ENCODE results near the gene LIX1. TPM values are rescaled to one million over a fixed set of nuclear protein-coding genes. Genes with fewer than 3 reads are reported as not detected.

LIX1 gene
- total and polyA plus RNA-seq, 4 donors, result not detected

DNA sequence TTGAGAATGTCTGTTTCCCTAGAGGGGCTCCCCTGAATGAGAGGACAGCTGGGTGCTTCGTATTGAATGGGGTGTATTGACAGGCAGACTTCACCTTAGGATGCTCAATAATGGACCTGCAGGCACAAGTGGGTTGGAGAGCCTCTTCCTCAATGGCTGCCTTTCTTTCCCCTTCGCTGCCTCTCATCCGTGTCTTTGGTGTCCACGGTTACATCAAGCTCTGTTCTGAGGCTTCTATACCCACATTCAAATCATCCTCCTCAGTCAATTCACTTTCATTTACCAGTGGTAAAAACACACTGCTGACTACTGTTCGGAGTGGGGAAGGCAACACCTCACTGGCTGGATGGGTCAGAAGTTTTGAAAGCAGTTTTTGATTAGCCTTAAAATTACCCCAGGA, 20.6 kb downstream of the LIX1 start:
- Histone ChIP-seq H3K4me3 (ENCODE audit: low read depth in 1 of 3, low read length in 3 of 3) (no peak overlapping the region), H3K9me3 (ENCODE audit: control insufficient read depth in 4 of 4, low read length in 3 of 4) (no peaks in the 10 kb centered on the region), H3K9ac (ENCODE audit: low read depth in 1 of 2, low read length in 2 of 2) (no peak overlapping the region), H3K4me1 (ENCODE audit: control insufficient read depth in 4 of 4, insufficient read depth in 4 of 4, low read length in 3 of 4) (no peaks in the 10 kb centered on the region), H3K27ac (ENCODE audit: low read depth in 1 of 2, low read length in 2 of 2) (no peak overlapping the region), H3K27me3 (ENCODE audit: control insufficient read depth in 4 of 4, insufficient read depth in 4 of 4, low read length in 3 of 4) (no peaks in the 10 kb centered on the region), H3K36me3 (ENCODE audit: control insufficient read depth in 4 of 4, insufficient read depth in 3 of 4, low read depth in 1 of 4, low read length in 3 of 4) (no peaks in the 10 kb centered on the region)
- no peak for DNase-seq (ENCODE audit: low spot score)
- no peak for TF ChIP-seq FOXA1 (IDR thresholded peaks at IDR 0.05)
- TF ChIP-seq NR2F2 (IDR thresholded peaks at IDR 0.05), result no peak
- TF ChIP-seq, protein P1, sequence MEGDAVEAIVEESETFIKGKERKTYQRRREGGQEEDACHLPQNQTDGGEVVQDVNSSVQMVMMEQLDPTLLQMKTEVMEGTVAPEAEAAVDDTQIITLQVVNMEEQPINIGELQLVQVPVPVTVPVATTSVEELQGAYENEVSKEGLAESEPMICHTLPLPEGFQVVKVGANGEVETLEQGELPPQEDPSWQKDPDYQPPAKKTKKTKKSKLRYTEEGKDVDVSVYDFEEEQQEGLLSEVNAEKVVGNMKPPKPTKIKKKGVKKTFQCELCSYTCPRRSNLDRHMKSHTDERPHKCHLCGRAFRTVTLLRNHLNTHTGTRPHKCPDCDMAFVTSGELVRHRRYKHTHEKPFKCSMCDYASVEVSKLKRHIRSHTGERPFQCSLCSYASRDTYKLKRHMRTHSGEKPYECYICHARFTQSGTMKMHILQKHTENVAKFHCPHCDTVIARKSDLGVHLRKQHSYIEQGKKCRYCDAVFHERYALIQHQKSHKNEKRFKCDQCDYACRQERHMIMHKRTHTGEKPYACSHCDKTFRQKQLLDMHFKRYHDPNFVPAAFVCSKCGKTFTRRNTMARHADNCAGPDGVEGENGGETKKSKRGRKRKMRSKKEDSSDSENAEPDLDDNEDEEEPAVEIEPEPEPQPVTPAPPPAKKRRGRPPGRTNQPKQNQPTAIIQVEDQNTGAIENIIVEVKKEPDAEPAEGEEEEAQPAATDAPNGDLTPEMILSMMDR (IDR thresholded peaks at IDR 0.05; ENCODE audit: low read depth, low read length, missing input control), result no peak
- no peak for TF ChIP-seq EGR1 (IDR thresholded peaks at IDR 0.05; ENCODE audit: low read depth in 2 of 2)
- TF ChIP-seq, protein P2, sequence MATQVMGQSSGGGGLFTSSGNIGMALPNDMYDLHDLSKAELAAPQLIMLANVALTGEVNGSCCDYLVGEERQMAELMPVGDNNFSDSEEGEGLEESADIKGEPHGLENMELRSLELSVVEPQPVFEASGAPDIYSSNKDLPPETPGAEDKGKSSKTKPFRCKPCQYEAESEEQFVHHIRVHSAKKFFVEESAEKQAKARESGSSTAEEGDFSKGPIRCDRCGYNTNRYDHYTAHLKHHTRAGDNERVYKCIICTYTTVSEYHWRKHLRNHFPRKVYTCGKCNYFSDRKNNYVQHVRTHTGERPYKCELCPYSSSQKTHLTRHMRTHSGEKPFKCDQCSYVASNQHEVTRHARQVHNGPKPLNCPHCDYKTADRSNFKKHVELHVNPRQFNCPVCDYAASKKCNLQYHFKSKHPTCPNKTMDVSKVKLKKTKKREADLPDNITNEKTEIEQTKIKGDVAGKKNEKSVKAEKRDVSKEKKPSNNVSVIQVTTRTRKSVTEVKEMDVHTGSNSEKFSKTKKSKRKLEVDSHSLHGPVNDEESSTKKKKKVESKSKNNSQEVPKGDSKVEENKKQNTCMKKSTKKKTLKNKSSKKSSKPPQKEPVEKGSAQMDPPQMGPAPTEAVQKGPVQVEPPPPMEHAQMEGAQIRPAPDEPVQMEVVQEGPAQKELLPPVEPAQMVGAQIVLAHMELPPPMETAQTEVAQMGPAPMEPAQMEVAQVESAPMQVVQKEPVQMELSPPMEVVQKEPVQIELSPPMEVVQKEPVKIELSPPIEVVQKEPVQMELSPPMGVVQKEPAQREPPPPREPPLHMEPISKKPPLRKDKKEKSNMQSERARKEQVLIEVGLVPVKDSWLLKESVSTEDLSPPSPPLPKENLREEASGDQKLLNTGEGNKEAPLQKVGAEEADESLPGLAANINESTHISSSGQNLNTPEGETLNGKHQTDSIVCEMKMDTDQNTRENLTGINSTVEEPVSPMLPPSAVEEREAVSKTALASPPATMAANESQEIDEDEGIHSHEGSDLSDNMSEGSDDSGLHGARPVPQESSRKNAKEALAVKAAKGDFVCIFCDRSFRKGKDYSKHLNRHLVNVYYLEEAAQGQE (IDR thresholded peaks at IDR 0.05), result no peak
- TF ChIP-seq, protein P3, sequence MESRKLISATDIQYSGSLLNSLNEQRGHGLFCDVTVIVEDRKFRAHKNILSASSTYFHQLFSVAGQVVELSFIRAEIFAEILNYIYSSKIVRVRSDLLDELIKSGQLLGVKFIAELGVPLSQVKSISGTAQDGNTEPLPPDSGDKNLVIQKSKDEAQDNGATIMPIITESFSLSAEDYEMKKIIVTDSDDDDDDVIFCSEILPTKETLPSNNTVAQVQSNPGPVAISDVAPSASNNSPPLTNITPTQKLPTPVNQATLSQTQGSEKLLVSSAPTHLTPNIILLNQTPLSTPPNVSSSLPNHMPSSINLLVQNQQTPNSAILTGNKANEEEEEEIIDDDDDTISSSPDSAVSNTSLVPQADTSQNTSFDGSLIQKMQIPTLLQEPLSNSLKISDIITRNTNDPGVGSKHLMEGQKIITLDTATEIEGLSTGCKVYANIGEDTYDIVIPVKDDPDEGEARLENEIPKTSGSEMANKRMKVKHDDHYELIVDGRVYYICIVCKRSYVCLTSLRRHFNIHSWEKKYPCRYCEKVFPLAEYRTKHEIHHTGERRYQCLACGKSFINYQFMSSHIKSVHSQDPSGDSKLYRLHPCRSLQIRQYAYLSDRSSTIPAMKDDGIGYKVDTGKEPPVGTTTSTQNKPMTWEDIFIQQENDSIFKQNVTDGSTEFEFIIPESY (IDR thresholded peaks at IDR 0.05), result no peak
- no peak for TF ChIP-seq RXRA (IDR thresholded peaks at IDR 0.05)
- no peak for TF ChIP-seq GABPA (IDR thresholded peaks at IDR 0.05 in 1 of 2, conservative IDR thresholded peaks at IDR 0.05 in 1 of 2)
- TF ChIP-seq HNF4A (conservative IDR thresholded peaks at IDR 0.05), result no peak
- TF ChIP-seq HNF4G (IDR thresholded peaks at IDR 0.05), result no peak
- TF ChIP-seq TAF1 (conservative IDR thresholded peaks at IDR 0.05), result no peak
- no peak for TF ChIP-seq RAD21 (IDR thresholded peaks at IDR 0.05)
- TF ChIP-seq, protein P4, sequence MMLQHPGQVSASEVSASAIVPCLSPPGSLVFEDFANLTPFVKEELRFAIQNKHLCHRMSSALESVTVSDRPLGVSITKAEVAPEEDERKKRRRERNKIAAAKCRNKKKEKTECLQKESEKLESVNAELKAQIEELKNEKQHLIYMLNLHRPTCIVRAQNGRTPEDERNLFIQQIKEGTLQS (IDR thresholded peaks at IDR 0.05), result no peak
- no peak for TF ChIP-seq SP1 (IDR thresholded peaks at IDR 0.05)
- TF ChIP-seq JUND (IDR thresholded peaks at IDR 0.05), result no peak
- 80% methylated on average over 5 of the region's 5 CpGs for WGBS

DNA sequence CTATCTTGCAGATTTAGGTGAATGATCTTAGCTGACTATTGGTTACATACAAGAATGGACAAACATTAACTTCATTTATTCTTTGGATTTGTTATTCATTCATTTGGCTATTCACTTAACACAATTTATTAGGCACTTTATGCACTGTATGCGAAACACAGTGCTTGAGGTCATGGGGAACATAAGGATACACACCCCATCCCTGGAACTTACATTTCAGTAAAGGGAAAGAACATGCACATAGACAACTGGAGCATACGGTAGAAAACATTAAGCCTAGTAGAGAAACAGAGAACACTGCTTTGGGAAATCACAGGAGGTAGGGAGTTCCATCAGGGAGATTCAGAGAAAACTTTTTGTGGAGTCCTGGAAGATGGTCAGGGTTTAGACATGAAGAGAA, 22.2 kb downstream of the LIX1 start:
- 92% methylated on average over 2 of the region's 2 CpGs for WGBS
- TF ChIP-seq SP1 (IDR thresholded peaks at IDR 0.05), result no peak
- TF ChIP-seq, protein P1 (IDR thresholded peaks at IDR 0.05; ENCODE audit: low read depth, low read length, missing input control), result no peak
- TF ChIP-seq EGR1 (IDR thresholded peaks at IDR 0.05; ENCODE audit: low read depth in 2 of 2), result no peak
- no peak for TF ChIP-seq NR2F2 (IDR thresholded peaks at IDR 0.05)
- no peak for TF ChIP-seq RXRA (IDR thresholded peaks at IDR 0.05)
- no peak for TF ChIP-seq HNF4A (conservative IDR thresholded peaks at IDR 0.05)
- no peak for TF ChIP-seq TAF1 (conservative IDR thresholded peaks at IDR 0.05)
- TF ChIP-seq JUND (IDR thresholded peaks at IDR 0.05), result no peak
- no peak for TF ChIP-seq FOXA1 (IDR thresholded peaks at IDR 0.05)
- TF ChIP-seq HNF4G (IDR thresholded peaks at IDR 0.05), result no peak
- TF ChIP-seq, protein P4 (IDR thresholded peaks at IDR 0.05), result no peak
- TF ChIP-seq, protein P5, sequence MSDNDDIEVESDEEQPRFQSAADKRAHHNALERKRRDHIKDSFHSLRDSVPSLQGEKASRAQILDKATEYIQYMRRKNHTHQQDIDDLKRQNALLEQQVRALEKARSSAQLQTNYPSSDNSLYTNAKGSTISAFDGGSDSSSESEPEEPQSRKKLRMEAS (IDR thresholded peaks at IDR 0.05), result no peak
- TF ChIP-seq FOXA2 (IDR thresholded peaks at IDR 0.05), result no peak
- no peak for TF ChIP-seq RAD21 (IDR thresholded peaks at IDR 0.05)
- TF ChIP-seq, protein P2 (IDR thresholded peaks at IDR 0.05), result no peak

More for the DNA sequence above, 22.2 kb downstream of the LIX1 start:
- Histone ChIP-seq H3K9me3 (ENCODE audit: control insufficient read depth in 4 of 4, low read length in 3 of 4) (no peaks in the 10 kb centered on the region), H3K4me1 (ENCODE audit: control insufficient read depth in 4 of 4, insufficient read depth in 4 of 4, low read length in 3 of 4) (no peaks in the 10 kb centered on the region), H3K9ac (ENCODE audit: low read depth in 1 of 2, low read length in 2 of 2) (no peak overlapping the region), H3K36me3 (ENCODE audit: control insufficient read depth in 4 of 4, insufficient read depth in 3 of 4, low read depth in 1 of 4, low read length in 3 of 4) (no peaks in the 10 kb centered on the region), H3K27ac (ENCODE audit: low read depth in 1 of 2, low read length in 2 of 2) (no peak overlapping the region), H3K4me3 (ENCODE audit: low read depth in 1 of 3, low read length in 3 of 3) (no peak overlapping the region), H3K27me3 (ENCODE audit: control insufficient read depth in 4 of 4, insufficient read depth in 4 of 4, low read length in 3 of 4) (no peaks in the 10 kb centered on the region)
- no peak for DNase-seq (ENCODE audit: low spot score)
